GM18505 (cell line): ENCODE results near the gene MYO3B.

Experiments
- ATAC-seq: cut with Tn5 transposase; IDR thresholded peaks from one replicate; pipeline ENCODE4 v1.9.1; 2021; ENCODE audit not compliant: unreplicated experiment
- POLR2A ChIP-seq: IDR thresholded peaks from 4 replicates; pipeline ENCODE4 v1.6.1; 2011; ENCODE audit warnings: borderline replicate concordance; ENCODE audit not compliant: insufficient read depth, insufficient read length; ENCODE audit errors: extremely low read depth

Gene MYO3B

GRCh38 chr2:170292415-170292814, 114.5 kb downstream of the MYO3B start:
- no peak for ATAC-seq
- no peak for TF ChIP-seq POLR2A

DNA sequence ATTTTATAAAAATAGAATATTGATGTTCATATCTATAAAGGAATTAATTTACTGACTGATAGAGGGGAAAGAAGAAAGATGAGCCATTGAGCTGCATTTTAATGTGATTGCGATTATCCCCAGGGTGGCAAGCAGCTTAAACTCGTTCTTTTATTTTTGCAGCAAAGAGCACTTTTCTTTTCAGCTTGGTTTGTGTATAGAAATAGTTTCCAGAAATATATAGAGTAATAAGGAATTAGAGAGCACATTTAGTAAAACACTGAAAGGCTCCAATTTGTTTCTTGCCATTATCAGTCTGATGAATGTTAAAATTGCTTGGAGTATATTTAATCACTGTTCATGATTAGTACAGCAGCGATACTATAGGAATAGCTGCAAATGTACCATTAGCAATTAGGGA, 119.5 kb downstream of the MYO3B start:
- ATAC-seq = no peak
- TF ChIP-seq POLR2A = no peak

GRCh38 chr2:170298115-170298514, 120.2 kb downstream of the MYO3B start:
- ATAC-seq = peak; percentile 58
- no peak for TF ChIP-seq POLR2A

GRCh38 chr2:170298861-170299429, 121.0 kb downstream of the MYO3B start:
- no peak for TF ChIP-seq POLR2A
- no peak for ATAC-seq

- TF ChIP-seq POLR2A = no peak
- ATAC-seq = no peak
These were observed 123.0 kb downstream of the MYO3B start for GRCh38 chr2:170300993-170301392.

DNA sequence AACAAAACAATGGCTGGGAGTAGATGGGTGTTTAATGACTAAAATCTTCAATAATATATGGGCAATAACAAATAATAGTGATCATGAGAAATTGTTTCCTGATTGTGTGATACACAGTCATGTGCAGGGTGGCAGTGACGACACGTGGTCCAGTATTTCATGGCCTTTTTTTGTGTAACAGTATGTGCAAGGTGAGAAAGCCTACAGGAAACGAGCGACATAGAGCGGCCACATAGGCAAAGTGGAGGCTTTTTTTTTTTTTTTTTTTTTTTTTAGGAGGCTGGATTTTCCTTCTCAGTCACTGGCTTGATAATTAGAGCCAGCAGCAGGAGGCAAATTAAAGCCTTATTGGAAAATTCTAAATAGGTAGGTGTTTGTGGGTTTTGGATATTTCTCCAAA, 123.7 kb downstream of the MYO3B start:
- no peak for TF ChIP-seq POLR2A
- no peak for ATAC-seq

DNA sequence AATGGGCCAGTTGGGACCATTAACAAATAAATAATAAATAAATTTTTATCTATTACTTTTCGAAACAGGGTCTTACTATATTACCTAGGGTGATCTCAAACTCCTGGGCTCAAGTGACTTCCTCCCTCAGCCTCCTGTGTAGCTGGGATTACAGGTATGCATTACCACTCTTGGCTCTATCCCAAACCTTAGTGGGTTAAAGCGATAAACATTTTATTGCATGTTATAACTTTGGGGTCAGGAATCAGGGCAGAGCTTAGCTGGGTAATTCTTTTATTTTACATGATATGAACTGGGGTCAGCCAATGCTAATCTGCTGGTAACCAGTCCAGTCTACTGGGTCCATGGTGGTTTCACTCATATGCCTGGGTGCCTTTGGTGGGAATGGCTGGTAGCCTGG, 127.8 kb downstream of the MYO3B start:
- ATAC-seq = no peak
- TF ChIP-seq POLR2A = no peak

GRCh38 chr2:170306293-170306873, 128.4 kb downstream of the MYO3B start:
- ATAC-seq = no peak
- no peak for TF ChIP-seq POLR2A

GRCh38 chr2:170307052-170307451, 129.1 kb downstream of the MYO3B start:
- ATAC-seq = no peak
- no peak for TF ChIP-seq POLR2A

- TF ChIP-seq POLR2A = no peak
- ATAC-seq = no peak
These were observed 129.8 kb downstream of the MYO3B start for GRCh38 chr2:170307555-170308351.

- ATAC-seq = no peak
- no peak for TF ChIP-seq POLR2A
These were observed 133.0 kb downstream of the MYO3B start for GRCh38 chr2:170310876-170311502.

- no peak for ATAC-seq
- no peak for TF ChIP-seq POLR2A
These were observed 135.5 kb downstream of the MYO3B start for GRCh38 chr2:170313347-170313991.

GRCh38 chr2:170313992-170314348, 136.0 kb downstream of the MYO3B start:
- ATAC-seq = no peak
- no peak for TF ChIP-seq POLR2A
